Measurements from ENCODE around the gene DCAF4.

- TF ChIP-seq CTCF (IDR thresholded peaks at IDR 0.05; ENCODE audit: low read depth, low read length) (no peak), POLR2A (IDR thresholded peaks at IDR 0.05; ENCODE audit: extremely low read depth, insufficient read length) (no peak), MYC (IDR thresholded peaks at IDR 0.05; ENCODE audit: low read depth, low read length) (no peak), MAX (IDR thresholded peaks at IDR 0.05; ENCODE audit: low read depth, low read length) (no peak)
Observed at GRCh38 chr14:72888192-72888591, 38.1 kb upstream of the DCAF4 start.

Data from NB4 (cell line).